ENCODE data around the gene FEM1B.

Gene FEM1B

DNA sequence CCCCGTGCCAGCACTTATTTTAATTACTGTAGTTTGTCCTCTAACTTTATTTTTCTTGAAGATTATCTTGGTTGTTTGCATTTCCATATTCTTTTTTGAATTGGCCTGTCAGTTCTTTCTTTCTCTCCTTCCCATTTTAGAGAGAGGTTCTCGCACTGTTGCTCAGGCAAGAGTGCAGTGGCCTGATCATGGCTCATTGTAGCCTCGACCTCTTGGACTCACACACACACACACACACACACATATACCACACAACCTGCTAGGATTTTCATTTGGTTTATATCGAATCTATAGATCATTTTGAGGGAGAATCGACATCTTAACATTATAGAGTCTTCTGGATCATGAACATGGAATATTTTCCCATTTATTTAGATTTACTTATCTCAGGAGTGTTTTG is 8.7 kb downstream of the FEM1B start:
- DNase-seq = no peak

- no peak for DNase-seq
Measured at GRCh38 chr15:68289057-68289456, 11.5 kb downstream of the FEM1B start.

- no peak for DNase-seq
Measured at GRCh38 chr15:68289621-68290352, 12.2 kb downstream of the FEM1B start.

DNA sequence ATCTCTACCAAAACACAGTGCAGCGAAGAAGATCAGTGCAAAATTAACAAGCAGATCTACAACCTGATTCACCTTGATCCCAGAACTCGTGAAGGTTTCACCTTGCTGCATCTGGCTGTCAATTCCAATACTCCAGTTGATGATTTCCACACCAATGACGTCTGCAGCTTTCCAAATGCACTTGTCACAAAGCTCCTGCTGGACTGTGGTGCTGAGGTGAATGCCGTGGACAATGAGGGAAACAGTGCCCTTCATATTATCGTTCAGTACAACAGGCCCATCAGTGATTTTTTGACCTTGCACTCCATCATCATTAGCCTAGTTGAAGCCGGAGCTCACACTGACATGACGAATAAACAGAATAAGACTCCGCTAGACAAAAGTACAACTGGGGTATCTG is 13.2 kb downstream of the FEM1B start:
- no peak for DNase-seq

- no peak for DNase-seq
Measured at GRCh38 chr15:68292157-68292781, 14.7 kb downstream of the FEM1B start.

DNA sequence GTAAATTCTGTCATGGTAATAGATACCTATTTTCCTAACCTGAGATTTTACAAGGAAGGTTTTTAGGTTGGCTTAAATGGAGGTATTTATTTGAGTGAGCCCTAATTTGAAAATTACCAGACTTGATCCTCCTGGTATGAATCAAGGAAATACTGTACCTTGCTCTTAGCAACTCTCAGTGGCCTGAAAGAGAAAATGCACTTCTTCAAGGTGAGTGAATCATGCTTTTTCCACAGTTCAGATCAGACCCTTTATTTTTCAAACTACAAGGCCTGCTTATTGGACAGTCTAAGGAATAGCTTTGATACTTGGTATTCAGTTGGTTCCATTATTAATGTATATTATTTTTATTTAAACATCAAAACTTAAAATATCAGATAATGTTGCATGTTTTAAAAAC is 15.4 kb downstream of the FEM1B start:
- DNase-seq = no peak

DNA sequence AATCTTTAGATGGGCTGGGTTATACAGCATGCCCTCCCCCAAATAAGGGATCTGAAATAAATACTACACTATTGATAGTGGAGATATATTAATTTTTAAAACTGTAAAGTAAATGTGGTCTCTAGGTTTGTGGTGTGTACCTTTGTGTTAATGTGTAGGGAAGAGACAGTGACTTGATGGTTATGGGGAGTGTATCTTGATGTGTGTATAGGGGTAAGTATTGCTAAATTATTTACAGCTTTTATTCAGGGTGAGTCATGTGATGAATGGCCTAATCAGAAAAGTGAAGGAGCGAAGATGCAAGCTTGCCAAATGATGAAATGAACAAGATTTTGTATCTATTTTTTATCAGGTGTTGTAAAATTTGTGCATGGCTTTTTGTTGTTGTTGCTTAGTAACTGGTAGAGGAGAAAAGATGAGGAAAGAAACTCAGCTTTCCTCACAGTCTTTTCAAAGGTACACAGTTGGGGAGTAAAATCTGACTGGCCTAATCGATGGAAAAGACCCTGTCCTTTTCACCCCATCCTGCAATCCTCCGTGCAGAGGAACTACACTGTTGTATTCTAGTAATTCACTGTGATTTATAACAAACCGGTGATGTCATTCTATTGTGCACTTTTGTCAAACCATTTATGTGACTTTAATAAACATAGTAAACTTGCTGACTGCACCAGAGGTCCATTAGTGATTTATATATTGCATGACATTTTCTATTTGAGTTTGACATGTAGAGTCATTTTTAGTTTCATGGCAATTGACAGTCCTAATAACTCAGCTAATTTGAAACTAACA is 17.7 kb downstream of the FEM1B start:
- no peak for DNase-seq

GRCh38 chr15:68298336-68298735 is 20.8 kb downstream of the FEM1B start:
- DNase-seq = no peak

DNA sequence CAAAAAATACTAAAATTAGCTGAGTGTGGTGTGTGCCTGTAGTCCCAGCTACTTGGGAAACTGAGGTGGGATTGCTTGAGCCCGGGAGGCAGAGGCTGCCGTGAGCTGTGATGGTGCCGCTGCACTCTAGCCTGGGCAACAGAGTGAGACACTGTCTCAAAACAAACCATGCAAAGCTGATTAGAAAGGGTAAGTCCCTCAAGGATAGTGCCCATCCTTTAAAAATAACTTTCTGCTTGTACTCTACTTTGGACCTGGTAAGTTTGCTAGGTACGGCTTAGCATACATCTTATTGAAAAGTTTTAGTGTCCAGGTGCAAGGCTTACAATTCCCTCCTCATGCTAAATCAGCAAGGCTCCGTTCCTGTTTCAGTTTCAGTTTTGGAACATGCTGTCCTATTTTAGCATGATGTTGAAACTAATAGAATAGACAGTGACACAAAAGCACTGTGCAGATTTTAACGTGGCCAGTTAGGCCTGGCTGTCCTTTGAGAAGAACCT is 21.4 kb downstream of the FEM1B start:
- DNase-seq = no peak

- DNase-seq = no peak
Measured at GRCh38 chr15:68299436-68299835, 21.9 kb downstream of the FEM1B start.

DNA sequence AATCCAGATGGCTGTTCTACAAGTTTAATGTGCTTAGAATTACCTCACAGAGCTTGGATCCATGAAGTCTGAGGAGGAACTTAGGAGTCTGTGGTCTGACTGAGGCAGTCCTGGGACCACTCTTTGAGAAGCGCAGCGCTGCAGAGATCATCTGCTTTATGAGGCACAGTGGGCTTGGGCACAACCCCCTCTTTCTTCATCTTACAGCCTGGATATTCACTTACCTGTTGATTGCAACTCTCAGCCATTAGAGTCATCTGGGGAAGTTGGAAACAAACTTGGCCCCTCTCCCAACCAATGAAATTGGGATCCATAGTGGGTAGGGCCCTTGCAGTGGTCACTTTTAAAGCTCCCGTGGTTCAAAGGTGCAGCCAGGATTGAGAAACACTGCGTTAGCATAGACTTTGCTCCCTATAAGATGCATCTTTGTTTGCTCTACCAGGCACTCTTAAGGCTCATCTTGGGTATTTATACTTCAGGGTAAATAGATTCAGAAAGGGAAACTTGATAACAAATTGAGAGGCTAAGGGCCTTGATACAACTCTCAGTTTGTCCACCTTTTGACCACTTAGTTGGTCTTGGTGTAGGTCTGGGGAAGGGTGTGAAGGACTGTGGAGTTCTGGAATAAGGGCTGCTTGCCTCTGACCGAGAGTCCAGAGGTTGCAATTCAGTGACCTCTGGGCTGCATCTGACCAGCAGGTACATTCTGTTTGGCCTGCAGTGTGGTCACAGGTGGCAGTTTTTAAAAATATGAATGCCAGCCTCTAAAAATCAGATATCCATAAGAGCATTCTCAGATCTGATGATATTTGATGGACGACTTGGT is 22.8 kb downstream of the FEM1B start:
- DNase-seq = no peak

DNA sequence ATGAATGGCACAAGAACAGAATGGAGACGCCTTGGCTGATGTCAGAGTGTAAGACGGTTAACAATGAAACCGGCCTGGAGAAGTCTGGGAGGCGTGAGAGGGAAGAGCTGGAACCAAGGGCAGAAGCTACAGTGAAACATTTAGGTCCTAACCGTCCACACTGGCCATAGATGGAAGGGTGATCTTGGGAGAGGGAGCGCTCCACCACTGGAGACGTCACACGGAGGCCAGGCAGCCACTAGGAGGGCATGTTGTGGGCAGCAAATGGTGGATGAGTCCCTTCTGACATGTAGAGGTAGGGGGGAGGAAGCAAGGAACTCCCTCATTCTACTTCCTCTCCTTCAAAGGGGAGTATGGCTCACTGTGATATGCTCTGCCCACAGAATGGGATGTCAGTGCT is 23.8 kb downstream of the FEM1B start:
- DNase-seq = no peak

- DNase-seq = no peak
Measured at GRCh38 chr15:68302729-68303128, 25.2 kb downstream of the FEM1B start.

GRCh38 chr15:68303134-68303533 is 25.6 kb downstream of the FEM1B start:
- no peak for DNase-seq

DNA sequence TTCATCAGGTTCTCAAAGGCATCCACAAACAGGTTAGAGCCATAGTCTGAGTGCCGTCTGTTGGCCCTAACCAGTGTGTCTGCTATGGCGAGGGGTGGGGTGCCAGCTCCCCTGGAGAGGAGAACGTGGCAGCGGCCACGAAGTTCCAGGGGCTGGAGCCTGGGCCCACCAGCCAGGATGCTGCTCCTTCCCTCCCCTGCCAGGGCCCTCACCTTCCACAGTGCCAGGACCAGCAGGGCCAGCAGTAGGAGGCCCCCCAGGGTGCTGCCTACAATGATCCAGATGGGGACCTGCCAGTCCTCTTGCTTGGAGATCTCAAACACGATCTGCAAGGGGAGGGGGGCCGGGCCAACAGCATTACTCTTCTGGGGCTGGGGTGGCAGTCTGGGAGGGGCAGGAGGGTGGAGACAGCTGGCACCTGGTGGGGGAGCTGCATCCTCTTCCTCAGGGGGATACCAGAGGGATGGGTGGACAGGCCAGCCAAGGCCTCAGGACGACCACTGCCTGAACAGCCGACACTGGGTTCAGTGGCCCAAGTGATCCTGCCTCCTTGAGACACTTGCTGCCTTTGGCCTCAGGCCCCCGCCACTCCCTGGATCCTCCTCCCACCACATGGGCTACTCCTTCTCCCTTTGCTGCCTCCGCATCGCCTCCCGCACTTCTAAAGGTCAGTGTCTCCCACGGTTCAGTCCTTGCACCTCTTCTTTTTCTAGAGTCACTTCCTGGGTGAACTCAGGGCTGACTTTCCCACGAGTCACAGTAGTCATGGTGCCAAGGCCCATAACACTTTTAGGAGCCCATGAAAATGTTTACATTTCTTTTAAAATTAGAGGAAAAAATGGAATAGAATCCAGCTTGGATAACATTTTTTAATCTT is 26.3 kb downstream of the FEM1B start:
- DNase-seq = no peak

- no peak for DNase-seq
Measured at GRCh38 chr15:68304589-68305337, 27.2 kb downstream of the FEM1B start.

DNA sequence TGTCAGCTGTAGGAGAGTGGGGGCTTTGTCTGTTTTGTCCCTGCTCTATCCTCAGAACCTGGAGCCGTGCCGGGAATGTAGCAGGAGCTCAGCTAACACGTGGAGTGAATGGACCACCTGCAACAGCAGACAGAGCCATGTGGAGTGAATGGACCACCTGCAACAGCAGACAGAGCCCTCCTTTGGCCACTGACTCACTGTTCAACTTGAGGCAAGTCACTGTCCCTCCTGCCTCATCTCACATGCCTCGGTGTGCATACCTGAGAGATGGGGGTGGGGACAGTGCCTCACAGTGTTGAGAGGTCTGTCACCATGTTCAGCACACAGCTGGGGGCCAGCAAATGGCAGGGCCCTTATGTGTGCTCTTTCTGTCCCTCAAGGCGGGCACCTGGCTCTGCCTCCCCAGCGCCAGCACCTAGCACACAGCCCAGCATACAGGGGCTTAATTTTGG is 27.9 kb downstream of the FEM1B start:
- DNase-seq = no peak

DNA sequence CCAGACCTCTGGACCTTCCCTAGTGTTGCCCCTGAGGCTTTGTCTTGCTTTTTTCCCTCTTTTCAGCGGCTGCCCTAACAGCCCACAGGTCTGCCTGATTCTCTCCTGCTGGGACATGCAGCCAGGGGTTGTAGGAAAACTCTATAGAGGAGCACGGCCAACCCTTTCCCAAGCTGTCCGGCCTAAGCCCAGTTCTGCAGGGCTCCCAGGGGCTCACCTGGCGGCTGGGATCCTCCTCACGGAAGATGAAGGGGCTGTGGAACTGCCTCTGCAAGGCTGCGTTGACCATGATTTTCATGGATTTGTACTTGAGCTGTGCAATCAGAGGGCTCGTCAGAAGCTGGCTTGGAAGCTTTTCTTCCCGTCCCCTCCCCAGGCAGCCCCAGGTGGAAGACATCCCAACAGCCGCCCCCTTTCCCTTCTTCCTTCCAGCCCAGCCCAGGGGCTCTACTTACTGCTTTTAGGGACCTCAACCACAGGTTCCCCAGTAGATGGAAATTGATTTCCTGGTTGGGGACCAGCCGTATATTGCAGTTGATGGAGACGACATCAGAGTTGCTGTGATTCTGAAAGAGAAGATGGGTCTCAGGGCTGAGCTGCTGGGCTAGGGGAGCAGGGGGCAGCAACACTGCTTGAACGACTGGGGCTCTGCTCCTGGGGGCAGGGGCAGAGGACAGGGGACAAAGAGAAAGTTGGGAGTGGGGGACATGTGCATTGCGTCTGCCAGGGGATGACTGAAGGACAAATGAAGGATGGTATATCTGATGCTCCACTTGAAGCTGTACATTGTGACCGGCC is 29.8 kb downstream of the FEM1B start:
- DNase-seq = no peak

GRCh38 chr15:68309024-68309423 is 31.5 kb downstream of the FEM1B start:
- DNase-seq = no peak

DNA sequence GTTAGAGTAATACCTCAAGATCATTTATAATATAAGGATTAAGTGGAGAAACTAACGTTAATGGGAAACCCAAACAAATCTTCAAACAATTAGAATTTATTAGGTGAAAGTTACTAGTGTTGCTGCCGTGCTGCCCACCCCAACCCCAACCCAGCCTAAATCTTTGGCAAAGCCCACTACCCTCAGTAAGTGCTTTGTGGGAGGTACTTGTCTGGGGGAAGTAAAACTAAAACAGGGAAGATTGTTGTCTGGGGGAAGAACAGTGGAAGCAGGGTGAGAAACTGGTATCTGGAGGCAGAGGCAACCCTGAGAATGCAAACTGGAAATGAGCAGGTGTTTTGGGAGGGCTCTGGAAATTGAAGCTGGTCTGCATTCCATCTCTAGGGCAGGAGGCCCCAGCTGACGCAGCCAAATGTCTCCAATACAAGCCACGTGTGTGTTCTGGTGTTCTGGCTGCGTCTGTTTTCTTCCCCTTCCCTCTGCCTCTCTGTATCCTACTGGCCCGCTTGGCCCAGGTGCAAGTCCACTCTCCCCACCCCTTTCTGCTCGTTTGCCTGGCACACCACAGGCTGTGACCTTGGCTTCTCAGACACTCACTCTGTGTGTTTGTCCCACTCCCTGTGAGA is 32.7 kb downstream of the FEM1B start:
- DNase-seq = no peak

Data from COR-L47 (cell line).